ENCODE data around the gene AIDA.
"Not testable (repeated sequence)": the region's sequence is repeated elsewhere in the genome, so short reads cannot be mapped to it uniquely, and the experiment has no call there.

Gene AIDA

DNA sequence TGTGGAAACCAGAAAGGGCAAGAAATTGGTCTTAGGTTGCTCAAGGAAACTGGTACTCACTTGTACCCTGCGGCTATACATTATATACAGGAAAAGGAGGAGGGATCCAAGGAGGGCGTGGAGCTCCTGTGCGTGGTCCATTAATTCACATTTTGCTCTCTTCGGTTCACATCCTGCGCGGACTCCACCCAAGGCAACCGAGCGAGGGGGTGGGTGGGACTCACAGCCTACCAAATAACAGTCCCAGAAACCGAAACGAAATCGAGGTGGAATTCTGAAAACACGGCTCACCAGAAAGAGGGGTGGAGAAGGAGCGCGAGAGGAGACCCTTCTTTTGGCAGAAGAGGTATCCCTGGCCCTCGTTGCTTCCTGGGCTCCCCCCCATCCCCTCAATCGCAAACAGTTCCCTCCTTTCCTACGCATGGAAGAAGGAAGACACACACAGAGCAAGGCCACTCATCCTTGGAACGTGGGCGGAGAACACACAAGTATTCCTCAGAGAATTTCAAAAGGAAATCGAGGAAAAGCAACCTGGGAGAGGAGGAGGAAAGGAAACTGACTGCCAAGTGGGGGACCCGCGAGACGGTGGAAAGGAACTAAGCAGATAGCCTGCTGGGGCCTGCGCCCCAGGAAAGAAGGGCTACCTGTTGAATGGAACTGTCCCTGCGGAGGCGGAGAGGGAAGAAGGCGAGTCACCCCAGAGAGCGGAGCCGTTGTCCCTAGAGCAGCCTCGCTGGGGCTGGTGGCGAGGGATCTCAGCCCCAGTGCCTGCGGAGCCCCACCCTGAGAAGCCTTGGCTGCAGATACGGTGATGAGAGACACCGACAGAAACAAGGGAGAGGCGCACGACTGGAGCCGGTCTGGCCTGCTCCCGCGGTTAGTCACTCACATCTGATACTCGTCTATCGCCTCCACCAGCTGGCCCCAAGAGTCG, 705 bp downstream of the AIDA start:
- DNase-seq, result peak; percentile 71

DNA sequence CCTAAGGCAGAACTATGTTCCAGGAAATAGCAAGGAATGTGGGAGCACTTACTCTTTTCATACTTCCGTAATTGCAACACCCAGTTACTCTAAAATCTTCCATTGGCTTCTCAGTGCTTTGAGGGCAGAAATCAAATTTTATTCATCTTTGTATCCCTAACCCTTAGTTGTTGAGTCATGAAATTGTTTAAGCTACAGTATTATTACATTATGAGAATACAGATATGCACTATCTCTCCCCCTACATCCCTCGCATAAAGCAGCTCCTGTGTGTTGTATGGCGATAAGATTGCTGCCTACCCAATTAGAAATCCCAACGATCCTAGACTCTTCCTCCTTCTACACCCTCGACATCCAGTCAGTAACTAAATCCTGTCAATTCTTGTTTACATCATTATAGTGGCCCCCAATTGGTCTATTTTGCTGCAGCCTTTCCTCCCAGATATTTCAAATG, 2.6 kb downstream of the AIDA start:
- DNase-seq, result no peak

DNA sequence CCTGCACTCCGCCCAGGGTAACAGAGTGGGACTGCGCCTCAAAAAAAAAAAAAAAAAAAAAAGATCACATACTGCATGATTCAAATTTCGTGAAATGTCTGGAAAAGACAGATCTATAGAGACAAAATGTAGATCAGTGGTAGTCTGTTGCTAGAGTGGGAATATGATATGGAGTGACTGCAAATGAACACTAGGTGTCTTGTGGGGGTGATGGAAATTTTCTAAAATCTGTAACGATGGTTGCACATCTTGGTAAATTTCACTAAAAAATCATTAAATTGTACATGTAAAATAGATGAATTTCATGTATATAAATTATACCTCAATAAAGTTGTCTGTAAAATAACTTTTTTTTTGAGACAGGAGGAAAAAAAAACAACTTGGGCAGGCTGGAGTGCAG, 5.5 kb downstream of the AIDA start:
- DNase-seq, result no peak

DNA sequence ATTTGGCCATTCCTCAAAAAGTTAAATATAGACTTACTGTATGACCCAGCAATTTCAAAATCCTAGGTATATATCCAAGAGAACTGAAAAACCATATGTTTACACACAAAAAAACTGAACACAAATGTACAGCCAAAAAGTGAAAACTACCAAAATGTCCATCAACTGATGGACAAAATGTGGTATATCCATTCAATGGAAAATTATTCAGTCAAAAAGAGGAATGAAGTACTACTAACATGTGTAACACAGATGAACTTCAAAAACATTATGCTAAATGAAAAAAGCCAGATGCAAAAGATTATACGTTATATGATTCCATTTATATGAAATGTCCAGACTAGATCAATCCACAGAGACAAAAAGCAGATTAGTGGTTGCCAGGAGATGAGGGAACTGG, 8.0 kb downstream of the AIDA start:
- DNase-seq, result no peak

DNA sequence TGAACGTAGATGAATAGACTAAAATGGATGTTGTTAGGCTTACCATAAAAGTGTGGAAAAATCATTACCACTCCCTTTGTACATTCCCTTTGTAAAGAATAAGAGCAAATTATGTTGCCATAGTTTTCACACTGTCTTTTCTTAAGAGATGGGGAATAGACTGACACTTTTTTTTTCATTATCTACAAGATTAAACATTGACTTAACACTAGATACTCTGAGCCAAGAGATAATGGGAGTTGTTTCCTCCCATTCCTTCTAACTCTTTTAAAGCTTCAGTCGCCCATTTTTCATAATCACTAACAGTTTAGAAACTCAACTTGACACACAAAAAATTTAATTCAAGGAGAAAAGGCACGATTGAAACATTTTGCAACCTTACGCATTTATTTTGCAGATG, 10.1 kb downstream of the AIDA start:
- no peak for DNase-seq

DNA sequence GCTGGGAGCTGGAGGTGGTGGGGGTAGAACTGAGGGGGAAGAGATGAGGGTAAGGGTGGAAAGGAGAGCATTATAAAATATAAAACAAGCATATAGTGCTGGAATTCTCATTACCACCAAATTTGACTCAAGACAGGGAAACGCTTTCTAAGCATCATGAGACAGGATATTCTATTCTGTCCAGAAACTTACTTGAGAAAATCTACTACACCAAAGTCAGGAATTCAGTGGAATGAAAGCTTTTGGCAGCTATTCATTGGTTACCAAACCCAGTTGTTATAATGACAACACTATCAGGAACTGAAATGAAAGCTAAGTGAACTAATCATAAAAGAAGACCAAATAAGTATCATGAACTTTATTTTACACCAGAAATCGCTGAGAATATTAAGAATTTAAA, 14.5 kb downstream of the AIDA start:
- DNase-seq, result no peak

DNA sequence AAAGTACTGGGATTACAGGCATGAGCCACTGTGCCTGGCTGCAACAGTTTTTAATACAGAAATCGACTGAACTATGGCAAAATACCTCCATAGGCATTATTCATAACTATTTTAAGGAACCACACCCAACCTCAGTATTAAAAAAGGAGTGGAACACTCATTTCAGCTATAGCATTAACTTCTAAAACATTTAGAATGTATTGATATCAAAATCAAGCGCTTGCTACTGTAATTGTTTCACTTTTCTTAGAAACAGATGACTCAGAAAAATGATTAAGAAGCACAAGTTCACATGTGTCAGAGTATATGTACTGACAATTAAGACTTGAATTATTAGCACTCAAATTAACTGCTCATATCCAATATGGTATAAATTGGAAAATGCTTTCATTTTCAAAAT, 15.1 kb downstream of the AIDA start:
- DNase-seq, result no peak

DNA sequence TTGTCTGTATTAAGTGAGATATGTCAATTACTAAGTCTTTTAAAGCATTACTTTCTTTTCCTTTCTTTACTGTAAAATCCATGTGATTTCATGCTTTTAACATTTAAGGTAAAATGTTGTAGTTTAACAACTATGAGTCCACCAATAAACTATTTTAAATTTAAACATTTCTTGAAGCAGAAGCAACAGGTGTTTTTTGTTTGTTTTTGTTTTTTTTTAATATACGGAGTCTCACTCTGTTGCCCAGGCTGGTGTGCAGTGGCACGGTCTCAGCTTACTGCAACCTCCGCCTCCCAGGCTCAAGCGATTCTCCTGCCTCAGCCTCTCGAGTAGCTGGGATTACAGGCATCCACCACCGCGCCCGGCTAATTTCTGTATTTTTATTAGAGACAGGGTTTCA, 15.6 kb downstream of the AIDA start:
- DNase-seq, result no peak

DNA sequence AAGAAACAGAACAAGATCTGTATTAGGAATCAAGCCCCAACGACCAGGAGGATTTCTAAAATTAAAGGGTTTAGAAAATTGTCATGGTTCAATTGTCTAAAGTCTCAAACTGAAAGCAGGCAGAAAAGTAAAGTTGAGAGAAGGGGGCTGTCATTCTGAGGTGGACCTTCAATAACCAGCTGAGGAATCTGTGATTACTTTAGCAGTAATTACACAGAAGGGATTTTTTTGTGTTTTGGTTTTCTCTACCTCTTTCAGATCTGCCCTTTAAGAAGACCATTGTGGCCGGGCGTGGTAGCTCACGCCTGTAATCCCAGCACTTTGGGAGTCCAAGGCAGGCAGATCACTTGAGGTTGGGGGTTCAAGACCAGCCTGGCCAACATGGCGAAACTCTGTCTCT, 17.4 kb downstream of the AIDA start:
- no peak for DNase-seq

DNA sequence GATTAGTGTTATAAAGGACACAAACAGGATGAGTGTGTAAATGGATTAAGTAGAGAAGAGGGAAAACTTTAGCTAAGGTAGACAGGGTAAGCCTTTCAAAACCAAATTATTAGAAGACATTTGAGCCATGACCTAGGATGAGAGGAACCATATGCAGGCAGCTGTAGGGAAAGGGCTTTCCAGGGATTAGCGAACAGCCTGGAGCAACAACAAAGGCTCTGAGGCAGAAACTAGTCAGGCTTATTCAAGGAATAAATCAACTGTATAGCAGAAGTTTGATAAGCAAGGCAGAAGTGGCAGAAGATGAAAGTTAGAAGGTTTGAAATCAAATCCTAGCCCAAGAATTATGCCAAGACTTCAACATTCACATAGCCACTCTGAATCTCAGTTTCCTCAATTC, 21.3 kb downstream of the AIDA start:
- no peak for DNase-seq

DNA sequence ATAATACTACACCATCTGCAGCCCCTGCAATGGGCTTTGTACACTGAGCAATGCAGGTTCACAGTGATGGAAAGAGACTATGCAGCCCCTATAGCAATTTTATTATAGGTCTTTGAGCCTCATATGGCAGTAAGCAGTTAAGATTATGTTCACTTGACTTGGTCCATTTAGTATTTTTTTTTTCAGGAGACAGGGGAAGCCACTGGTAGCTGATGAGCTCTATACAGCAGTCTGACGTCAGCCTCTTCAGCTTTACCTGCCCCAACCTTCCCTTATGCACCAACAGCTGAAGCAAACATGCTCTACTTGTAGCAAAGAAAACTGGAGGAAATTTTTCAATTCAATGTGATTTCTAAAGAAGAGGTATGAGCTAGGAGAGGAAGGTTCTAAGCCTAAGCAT, 32.2 kb downstream of the AIDA start:
- no peak for DNase-seq

DNA sequence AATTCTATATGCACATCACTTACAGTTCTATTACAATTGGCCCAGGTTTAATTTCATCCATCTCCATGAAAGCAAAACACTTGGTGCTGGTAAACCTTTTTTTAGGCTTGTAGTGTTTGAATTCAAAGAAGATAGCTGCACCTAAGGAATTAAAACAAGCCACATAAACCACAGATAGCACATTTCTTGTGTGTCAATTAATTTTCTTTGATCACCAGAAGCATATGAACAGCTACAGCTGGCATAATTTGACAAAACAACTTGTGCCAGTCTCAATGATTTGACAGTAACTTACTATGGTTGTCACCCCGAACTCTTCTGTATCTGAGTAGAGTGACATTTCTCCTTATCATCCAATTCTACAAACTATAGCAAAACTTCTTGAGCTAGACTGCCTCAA, 42.2 kb downstream of the AIDA start:
- no peak for DNase-seq

DNA sequence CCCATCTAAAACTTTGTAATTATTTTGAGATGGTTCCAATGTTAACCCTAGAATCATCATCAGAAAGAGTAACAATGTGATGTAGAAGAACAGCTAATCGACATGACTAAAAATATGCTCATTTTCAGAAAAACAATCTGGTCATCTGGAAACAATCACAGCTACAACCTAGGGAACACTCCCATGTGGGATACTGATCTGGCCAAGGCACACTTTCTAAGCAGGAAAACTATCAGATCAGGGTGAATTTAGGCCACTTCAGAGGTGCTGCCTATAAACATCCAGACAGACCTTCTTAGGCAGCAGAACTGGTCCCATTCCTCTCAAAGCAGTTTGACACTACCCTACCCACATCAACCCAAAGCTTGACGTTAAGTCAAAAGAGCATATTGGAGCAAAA, 43.2 kb downstream of the AIDA start:
- not testable (repeated sequence) for DNase-seq

DNA sequence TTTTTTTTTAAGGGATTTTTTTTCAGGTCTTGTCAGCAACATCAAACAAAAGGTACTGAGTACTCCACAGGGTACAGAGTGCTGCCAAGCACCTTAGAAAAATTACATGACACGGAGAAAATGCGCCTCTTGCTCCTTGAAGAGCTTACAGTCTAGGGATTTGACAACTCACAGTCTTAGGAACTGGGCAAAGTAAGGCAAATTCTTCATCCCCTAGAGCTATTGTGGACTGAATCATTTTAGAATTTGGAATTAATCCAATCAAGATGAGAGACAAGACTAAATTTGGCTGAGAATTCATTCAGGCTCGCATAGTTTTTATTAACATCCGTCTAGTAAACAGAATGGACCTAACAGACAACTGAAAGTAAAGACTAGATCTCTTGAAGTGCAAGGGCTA, 44.1 kb downstream of the AIDA start:
- DNase-seq, result not testable (repeated sequence)

DNA sequence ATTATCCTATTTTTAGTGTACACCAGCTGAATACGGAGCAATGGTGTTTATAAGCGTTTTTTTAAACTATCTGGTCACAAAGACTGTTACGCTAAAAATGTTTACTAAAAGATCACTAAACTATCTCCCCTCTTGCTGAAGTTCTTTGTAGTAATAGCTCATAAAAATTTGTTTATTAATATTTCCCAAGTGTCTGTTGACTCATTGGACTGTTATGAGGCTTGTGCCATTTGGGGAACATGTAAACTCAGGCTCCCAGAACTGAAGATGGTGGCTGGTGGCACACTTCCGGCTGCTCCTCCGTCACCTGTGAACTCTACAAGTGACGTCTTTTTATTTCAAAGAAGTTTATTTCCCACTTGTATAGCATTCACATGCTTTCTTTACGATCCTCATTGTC, 46.3 kb downstream of the AIDA start:
- no peak for DNase-seq

DNA sequence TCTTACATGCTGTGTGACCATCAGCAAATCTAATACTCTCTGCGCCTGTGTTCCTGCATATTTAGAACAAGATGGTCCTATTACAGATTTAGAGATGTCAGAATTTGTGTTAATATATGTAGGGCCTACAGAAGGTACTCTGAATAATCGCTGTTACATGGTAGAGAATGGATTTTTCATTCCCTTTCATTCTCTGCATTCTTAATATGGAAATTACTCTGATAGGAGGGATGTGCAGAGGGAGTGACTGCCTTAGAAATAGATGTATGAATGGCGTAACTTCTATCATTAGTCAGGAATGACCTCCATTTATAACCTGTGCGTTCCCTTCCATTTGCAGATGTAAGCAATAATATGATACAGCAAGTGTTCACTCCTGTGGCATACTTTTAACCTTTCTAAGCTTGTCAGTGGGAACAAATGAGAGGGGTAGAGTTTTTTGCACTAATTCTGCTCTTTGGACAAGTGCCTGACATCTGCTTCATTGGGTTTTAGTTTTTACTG, 48.8 kb downstream of the AIDA start:
- DNase-seq, result no peak

DNA sequence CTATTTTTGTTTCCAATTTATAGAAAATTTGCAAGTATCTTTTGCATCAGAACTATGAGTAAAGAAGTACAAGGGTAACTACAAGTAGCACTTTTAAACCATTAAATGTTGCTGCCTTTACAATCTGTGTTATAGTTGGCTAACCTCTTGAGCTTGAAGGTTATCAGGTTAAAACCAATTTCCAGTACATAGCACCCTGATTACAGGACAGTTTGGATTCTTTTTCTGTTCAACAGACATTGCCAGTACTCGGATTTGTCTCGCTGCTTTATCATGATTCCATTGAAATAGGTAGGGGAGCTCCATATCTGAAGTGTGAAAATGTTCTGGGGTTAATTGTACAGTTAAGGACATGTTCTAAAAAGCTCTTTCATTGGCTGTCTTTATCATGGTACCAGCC, 54.4 kb downstream of the AIDA start:
- no peak for DNase-seq

DNA sequence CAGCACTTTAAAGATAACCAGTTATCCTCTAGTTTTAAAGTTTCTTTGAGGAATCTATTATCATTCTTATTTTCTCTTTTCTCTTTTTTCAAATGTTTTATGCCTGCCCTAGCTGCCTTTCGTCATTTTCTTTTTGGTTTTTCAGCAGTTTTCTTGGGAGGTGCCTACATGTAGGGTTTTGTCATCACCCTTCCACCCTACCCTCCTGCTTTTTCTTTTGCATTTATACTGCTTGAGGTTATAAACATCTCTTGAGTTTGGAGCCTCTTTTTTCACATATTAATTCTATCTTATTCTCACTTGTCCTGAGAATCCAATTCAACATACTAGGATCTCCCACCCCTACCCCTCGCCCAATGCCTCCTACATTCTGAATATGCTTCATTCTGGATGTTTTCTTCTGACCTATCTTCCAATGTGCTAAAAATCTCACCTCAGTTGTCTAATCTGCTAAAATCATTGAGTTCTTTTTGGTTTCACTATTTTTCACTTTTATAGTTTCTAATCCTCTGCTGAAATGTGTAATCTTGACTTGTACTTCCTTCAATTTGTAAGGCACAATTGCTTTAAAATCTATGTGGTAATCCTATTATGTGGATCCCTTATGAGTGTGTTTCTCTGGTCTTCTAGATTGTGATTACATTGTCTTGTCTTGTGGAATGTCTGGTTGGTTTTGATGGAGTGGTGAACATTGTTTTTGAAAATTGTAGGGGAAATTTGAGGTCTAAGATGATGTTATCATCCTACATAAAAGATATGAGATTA, 55.7 kb downstream of the AIDA start:
- DNase-seq, result no peak

DNA sequence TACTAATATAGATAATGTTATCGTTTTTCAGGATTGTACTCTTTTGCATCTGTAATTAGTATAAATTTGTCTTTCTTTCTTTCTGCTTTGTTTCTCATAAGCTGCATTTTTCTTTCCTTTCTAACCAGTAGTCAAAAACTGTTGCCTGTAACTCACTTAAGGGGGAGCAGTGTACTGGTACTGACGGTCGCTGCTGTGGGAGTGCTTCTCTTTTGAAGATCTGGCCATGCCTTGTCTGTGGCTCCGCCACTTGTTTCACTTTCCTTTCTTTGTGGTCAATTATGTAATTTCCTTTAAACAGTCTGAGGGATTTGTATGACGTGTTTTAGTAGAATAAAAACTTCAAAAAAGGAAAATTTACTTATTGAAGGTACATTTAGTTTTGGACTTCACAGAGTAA, 57.4 kb downstream of the AIDA start:
- peak; percentile 71 for DNase-seq

DNA sequence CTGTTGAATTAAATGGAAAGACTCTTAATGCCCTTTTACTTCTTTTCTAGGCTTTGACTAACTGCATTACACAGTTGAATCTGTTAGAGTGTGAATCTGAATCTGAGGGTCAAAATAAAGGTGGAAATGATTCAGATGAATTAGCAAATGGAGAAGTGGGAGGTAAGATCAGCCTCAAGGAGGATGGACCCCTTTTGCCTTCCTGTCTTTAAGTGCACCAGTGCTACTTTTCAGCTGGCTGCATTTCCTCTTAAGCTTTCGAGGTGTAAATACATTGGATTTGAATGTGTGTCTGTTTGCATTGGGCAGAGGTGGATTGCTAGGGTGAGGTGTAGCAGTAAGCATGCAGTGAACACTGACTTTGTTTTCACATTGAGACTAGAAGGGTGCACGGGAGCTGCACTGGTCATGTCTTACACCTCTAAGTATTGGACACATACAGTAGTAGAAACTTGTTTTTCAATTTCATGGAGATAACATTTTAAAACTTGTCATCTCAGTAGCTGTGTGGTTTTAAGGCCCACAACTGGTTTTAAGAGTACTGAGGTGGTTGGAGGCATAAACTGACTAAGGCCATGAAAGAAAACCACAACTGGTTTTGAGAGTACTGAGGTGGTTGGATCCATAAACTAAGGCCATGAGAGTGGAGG, 59.0 kb downstream of the AIDA start:
- no peak for DNase-seq

DNA sequence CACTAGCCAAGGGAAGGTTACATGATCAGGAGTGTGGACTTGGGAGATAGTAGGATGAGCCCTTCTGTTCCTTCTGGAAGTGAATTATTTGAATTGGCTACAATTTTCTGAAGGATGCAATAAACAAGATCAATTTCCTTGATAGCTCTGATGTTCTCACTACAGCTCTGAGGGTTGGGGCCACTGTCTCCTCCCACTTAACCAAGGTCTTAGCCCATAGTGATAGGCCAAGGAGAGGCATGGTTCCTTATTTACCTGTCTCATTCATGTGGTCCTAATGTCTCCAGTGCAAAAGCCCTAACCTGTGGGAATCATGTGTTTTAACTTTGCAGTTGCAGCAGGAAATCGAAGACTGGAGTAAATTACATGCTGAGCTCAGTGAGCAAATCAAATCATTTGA, 59.6 kb downstream of the AIDA start:
- no peak for DNase-seq

DNA sequence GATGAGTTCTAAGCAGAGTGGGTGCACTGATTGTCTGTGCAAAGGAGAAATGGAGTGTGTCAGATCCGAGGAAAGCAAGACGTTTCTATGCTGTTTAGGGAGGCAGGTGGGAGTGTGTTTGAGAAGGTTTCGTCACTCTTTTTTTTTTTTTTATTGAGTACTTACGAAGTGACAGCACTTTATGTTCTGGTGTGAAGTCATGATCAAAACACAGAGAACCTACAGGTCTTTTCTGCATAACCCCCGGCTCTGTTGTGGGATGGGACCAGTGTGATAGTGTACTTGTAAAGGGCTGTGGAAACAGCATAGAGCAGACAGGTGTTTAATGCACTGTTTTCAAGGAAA, 67.7 kb downstream of the AIDA start:
- DNase-seq, result no peak

DNA sequence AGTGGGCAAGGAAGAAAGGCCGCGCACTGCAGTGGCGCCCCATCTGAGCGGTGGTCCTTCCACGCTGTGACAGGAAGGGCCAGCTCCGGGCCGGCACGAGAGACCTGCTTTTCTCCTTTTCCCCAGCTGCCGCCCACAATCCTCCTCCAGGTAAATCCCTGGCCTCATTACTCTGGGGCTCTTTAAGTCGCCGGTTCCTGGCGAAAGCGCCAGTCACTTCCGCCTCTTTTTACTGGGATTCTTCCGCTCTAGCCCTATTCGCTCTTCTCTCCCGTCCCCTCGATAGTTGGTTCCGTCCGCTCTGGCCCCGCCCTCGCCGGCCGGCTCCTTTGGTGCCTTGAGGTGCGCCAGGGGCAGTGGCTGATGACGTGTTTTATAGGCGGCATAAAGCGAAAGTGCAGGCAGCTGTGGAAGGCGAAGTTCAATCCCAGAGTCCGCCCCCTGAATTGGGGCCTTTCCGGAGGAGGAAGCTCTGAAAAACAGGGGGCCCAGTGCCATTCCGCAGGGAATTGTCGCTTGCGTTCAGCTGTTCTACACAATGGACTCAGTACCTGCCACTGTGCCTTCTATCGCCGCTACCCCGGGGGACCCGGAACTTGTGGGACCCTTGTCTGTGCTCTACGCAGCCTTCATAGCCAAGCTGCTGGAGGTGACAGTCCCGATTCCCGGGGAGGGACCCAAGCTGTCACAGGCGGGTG, 68.2 kb downstream of the AIDA start:
- DNase-seq, result peak; percentile 97

Data from stimulated activated CD8-positive, alpha-beta memory T cell treated with anti-CD3 and anti-CD28 coated beads, Interleukin-4, amount 100 ng/mL, for 48 hours (primary cell).